HG03196 (cell line): ENCODE data around the gene SH3D21.

ENCODE experiments used
- ATAC-seq: cut with Tn5 transposase; IDR thresholded peaks from one replicate; pipeline ENCODE4 v1.9.1; 2021; ENCODE audit not compliant: unreplicated experiment

The SH3D21 gene

DNA sequence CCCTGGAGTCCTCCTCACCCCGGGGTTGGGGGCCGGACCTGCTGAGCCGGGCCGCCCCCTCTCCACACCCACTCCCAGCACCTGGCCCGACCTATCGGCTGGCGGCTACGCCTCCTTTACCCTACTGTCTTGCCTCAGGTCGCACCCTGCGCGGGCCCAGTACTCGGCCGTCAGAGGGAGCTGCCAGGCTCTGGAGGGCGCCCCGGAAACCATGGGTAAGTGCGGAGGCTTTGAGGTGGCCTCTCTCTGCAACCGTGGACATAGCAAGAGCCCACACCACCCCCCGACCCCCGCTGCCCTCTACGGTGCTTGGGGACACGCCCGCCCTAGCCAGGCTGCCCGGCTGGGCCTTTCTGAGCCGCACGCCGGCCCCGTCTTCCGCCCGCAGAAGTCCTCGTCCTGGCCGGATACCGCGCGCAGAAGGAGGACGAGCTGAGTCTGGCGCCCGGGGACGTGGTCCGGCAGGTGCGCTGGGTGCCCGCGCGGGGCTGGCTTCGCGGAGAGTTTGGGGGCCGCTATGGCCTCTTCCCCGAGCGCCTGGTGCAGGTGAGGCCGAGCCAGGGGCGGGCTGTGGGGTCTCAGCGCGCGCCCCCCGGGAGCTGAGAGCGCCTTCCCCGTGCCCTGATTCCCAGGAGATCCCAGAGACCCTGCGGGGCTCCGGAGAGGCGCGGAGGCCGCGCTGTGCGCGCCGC is at the start of gene SH3D21:
TSS of gene SH3D21 (plus strand) at position 159 of the 692 bp plus-strand sequence. CDS start at position 212, 53 bp downstream.
- peak; percentile 35 for ATAC-seq

DNA sequence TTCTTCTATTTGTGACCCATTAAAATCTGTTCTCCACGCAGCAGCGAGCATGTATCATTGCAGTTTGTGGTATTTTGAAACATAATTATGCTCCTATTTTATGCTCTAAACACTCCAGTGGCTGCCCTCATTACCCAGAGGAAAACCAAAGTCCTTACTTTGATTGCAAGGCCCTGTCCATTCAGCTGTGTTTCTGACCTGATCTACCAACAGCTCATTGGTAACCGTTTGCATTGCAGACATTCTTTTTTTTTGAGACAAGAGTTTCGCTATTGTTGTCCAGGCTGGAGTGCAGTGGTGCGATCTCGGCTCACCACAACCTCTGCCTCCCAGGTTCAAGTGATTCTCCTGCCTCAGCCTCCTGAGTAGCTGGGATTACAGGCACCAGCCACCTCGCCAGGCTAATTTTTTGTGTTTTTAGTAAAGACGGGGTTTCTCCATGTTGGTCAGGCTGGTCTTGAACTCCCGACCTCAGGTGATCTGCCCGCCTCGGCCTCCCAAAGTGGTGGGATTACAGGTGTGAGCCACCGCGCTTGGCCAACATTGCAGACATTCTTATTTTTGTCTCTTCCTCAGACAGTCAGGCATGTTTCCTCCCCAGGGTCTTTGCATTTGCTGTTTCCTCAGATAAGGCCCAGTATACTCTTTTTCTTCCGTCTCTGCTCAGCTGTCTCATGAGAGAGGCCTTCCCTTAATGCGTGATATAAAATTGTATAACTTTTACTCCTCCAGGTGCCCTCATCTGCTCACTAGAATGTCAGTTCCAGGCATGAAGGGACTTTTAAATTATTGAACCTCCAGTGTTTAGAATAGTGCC is 49.4 kb upstream of the SH3D21 start:
- ATAC-seq: no peak

DNA sequence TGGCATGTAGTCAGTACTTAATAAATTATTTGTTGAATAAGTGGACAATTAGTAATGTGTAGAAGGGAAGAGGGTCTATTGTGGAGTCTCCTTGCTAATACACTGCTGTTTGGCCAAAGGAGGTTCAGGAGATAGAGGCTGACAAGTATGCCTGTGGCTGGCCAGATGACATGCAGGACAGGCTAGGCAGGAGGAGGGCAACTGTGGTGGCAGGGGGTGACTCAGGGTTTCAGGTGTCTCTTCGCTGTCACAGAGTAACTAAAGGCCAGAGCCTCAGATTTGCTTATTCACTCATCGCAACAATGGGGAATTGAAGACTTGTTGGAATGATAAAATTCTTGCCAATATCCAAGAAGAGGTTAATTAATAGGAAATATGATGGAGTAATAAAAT is 48.8 kb upstream of the SH3D21 start:
- ATAC-seq: no peak

DNA sequence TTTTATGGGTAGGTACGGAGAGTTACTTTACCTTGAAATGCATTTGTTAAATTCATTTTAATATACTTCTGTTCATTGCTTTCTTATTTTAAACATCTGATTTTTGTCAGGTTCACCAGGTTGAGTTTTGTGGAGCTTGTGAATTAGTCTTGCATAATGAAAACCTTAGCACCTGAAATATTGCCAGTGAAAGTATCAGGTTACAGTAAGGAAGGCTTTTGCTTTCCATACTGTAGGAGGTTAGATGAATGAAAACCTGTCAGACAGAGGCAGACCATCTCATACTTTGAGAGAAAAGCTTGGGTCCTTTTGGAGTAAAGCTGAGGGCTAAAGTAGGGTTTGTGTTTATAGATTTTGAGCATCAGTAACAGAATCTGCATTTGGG is 47.2 kb upstream of the SH3D21 start:
- ATAC-seq: no peak

DNA sequence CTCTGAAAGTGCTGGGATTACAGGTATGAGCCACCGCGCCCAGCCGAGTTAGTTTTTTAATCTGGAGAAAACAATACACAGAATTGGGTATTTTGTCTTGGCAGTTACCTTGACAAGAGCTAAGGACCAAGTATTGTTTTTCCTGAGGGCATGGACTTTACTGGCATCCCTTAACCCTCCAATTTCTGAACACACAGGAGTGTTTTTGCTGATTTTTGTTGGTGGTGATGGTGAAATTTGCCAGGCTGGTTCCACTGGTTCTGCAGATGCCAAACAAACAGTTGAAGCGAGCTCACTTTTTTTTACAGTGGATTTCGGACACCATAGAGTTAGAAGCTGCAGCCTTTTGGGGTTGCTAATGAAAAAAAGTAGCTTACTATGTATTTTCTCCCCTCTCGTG is 37.2 kb upstream of the SH3D21 start:
- ATAC-seq: no peak

DNA sequence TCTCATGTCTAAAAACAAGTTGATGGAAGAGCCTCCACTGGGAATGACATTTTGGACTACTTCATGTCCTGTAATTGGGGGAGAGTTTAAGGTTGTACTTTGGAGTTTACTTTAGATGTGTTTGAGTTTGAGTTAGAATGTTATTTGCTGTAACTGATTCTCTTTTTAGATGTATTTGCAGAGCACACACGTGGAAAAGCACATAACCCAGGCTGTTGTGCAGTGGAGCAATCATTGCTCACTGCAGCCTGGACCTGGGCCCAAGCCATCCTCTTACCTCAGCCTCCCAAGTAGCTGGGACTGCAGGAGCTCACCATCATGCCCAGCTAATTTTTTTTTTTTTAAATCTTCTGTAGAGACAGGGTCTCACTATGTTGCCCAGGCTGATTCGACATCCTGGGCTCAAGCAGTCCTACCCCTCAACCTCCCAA is 36.7 kb upstream of the SH3D21 start:
- no peak for ATAC-seq

DNA sequence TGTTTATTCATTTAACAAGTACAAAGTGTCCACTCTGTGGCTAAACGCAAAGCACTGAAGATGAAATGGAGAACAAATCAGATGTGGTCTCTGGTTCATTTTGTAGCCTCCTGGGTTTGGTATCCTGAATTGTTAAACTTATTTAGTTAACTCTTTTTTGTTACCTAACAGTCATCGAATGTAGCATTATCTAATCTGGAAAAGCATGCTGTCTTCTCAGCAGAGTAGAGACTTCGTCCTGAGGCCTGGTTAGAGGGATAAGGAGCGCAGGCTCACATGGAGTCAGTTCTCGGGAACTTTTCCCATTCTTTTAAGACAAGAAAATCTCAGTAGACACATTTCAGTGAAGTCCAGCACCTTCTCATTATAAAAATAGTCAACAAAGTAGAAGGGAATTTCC is 33.1 kb upstream of the SH3D21 start:
- no peak for ATAC-seq

DNA sequence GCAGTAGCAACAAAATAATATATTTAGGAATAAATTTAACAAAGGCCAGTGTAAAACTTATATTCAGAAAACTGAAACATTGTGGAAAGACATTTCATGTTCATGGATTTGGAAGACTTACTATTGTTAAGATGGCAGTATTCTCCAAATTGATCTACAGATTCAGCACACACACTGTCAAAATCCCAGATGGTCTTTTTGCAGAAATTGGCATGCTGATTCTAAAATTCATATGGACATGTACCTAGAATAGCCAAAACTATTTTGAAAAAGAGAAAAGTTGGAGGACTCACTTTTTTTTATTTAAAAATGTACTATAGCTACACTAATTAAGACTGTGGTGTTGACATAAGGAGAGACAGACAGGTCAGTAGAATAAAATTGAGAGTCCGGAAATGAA is 32.0 kb upstream of the SH3D21 start:
- no peak for ATAC-seq

DNA sequence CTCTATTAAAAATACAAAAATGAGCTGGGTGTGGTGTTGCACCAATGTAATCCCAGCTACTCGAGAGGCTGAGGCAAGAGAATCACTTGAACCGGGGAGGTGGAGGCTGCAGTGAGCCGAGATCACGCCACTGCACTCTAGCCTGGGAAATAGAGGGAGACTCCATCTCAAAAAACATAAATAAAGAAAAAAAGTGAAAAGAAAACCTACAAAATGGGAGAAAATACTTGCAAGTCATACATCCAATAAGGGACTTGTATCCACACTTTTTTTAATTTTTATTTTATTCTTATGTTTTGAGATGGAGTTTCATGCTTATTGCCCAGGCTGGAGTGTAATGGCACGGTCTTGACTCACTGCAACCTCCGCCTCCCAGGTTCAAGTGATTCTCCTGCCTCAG is 29.5 kb upstream of the SH3D21 start:
- no peak for ATAC-seq

DNA sequence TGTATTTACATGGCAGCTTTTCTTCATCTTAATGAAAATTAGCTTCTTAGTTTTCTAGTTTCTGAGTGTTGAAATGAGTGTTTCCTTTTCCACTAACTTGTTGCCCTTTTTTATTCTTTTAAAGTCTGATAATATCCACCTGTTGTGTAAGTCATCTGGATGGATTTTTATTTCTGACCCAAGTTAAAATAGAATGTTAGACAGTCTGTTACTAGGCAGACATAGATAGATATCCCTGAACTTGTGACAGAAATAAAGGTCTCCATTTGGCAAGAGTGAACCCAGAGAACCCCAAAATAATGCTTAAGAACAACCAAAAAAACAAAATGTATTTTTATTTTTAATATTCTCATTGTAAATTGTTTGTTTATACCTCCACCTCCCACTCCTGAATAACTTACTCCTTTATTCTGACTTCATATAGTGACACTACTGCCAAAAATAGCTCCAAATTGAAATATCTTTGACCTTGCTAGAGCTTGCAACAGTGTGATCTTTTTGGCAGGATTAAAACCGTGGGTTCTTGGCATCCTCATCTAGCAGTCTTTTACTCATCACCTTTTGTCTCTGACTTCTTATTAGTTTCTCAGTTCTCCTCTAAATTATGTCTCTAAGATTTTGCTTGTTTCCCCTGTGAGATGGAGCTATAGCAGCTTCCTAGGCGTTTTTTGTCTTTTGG is 26.9 kb upstream of the SH3D21 start:
- no peak for ATAC-seq

DNA sequence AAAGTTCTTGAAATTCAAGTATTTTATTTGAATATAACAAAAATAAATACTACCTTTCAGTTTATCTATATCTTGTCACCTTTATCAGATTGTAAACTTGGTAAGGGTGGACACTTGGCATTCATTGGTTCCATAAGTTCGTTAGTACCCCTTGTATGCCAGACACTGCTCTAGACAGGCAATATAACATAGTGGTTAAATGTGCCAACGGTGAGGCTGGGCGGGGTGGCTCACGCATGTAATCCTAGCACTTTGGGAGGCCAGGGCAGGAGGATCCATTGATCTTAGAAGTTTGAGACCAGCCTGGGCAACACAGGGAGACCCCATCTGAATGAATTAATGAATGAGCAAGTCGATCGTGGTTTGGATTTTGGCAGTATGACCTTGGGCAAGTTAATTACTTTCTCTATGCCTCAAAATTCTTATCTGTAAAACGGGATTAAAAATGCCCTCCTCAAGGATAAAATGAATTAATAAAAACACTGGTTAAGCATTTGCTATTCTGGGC is 26.3 kb upstream of the SH3D21 start:
- ATAC-seq: no peak

DNA sequence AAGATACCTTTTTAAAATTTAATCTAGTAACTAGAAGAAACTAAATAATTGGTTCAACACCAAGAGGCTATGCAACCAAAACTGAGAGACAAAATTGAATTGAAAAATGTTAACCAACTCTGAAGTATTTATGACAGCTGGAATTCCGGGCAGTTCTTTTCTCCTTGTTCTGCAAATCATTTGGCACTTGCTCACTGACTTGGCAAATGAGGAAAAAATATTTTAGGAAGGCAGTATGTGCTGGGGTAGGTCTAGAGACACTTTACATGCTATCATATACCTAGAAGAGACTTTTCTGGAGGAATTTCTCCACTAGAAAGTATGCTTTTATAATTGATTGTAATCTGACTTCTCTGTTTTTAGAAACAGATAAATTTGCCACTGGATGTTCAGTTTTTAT is 22.1 kb upstream of the SH3D21 start:
- ATAC-seq: no peak

DNA sequence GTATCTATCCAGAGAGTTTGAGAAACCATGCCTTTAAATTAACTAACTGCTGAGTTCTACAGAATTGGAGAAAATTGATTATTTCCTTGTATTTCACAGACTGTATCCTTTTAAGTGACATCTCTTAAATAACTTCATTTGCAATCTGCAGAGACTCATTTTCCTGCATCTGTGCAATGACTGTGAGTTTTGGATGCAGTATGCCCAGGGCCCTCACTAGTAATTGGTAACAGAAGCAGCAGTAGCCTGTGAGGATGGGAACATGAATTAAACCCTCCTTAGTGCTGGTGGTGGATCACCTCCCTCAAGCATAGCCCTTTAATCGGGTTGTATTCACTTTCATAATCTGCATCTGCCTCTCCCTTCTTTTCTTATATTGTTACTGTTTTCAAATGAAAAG is 21.7 kb upstream of the SH3D21 start:
- ATAC-seq: no peak

DNA sequence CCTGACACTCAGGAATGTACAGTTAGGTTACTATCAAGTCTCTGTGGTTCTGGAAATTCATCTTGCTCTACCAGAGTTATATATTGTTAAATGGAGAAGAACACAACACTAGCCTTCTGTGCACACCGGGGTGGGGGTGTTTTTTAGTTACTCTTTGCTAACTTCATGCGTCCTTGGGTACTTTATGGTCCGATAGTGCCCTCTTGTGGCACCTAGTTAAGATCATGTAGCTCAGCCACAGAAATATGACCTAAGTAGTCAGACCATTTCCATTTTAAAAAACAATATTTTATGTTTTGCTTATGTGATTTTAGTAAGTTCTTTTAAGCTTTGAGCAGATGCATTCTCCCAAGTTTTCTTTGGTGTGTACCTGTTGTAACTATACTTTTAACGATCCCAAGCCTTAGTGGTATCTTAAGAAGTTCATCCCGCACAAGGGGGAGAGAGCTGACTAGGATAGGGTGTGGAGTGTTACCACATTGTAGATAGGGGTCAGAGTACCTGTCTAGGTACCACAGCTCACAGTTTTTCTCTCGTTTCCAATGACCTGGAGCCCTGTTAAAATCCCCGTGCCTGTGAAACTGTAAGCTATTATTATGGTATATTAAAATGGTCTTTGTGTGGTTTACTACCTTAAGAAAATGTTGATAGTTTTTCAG is 20.6 kb upstream of the SH3D21 start:
- peak; percentile 61 for ATAC-seq

DNA sequence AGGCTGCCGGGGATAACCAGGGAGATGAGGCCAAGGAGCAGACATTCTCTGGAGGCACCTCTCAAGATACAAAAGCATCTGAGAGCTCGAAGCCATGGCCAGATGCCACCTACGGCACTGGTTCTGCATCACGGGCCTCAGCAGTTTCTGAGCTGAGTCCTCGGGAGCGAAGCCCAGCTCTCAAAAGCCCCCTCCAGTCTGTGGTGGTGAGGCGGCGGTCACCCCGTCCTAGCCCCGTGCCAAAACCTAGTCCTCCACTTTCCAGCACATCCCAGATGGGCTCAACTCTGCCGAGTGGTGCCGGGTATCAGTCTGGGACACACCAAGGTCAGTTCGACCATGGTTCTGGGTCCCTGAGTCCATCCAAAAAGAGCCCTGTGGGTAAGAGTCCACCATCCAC is 19.4 kb upstream of the SH3D21 start:
- no peak for ATAC-seq

DNA sequence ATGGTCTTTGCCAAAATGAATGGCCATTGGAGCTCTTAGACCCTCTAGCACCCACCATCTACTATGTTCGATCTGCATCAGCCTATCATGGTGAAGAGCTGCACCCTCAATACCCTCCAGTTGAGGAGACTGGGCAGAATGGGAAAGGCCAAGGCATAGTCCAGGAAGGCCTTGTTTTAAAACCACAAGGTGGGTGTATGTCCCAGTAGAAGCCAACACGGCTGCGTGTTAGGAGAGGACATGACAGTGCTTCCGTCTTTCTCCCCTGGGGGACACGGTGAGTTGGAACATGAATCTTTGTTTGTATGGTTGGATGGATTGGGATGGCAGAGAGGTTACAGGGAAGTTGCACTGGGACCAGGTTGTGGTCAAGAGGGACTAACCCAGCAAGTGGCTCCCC is 18.6 kb upstream of the SH3D21 start:
- ATAC-seq: no peak

DNA sequence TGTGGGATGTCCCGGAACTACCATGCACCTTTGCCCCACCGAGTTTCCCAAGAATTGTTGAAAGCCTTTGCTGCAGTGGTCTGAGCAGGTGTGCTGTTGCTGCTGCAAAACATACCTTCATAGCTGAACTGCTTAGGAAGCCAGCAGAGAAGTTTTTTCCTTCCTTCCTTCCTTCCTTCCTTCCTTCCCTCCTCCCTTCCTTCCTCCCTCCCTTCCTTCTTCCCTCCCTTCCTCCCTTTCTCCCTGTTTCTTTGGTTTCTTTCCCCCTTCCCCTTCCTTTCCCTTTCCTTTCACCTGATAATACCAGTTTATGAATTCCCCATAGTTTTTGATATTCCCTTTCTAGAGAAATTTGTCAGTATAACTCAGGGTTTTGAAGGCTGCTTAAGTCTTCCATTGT is 10.8 kb upstream of the SH3D21 start:
- no peak for ATAC-seq

DNA sequence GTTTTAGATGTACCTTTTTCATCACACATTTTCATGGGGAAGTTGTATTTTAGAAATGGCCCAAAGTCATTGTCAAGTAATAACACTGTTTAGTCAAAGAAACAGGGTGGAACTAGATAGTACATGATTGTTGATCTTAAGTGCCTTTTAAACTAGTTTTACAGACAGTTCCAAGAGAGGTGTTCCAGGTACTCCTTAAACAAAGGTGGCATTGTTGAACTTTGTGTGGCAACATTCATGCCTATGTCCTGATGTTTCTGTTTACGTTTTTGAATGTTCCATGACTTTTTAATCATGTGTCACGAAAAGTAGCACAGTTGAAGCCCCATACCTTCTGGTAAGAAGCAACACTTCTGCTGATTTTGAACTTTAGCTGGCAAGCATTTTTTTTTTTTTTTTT is 9.1 kb upstream of the SH3D21 start:
- no peak for ATAC-seq

DNA sequence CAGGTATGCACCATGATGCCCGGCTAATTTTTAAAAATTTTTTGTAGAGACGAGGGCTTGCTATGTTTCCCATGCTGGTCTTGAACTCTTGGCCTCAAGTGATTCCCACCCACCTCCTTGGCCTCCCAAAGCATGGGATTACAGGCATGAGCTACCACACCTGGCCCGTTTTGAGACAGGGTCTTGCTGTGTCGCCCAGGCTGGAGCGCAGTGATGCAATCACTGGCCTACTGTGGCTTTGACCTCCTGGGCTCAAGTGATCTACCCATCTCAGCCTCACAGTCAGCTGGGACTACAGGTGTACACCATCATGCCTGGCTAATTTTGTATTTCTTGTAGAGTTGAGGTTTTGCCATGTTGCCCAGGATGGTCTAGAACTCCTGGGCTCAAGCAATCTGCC is 7.5 kb upstream of the SH3D21 start:
- ATAC-seq: no peak

DNA sequence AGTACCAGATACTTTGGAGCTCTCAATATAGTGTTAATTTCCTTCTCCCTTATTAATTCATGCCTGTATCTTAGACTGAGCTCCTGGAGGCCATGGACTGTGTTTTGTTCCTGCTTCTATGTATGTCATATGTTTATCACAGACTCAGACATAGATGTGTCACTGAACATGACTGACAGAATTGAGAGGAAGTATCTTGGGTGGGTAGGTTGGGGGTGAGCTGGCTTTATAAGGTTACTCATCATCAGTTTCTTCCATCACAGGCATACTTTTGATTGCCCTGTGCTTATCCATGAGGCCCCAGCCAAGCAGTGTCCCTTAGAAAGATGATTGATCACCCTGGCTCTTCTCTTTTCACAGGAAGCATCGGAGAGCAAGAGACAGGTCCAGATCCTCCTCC is 5.6 kb upstream of the SH3D21 start:
- no peak for ATAC-seq

DNA sequence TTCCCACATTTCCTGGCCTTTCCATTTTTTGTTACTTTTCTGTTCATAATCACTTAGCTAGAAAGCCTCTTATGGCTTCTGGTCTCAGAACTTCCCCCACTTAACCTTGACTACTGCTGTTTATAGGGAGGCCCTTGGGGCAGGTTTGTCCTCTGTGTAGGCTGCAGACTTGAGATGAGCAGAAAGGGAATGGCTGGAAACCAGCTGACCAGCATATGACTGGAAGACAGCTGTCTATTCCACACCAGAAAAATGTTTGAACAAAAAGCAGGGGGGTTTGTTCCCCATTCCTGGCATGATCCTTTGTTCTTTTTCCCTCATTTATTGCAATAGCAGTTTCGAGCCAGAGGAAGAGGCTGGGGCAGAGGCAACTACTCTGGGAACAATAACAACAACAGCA is 4.9 kb upstream of the SH3D21 start:
- ATAC-seq: no peak
